GM18508 (cell line): ENCODE measurements around the gene RTL10.

ENCODE experiments used
- ATAC-seq: cut with Tn5 transposase; IDR thresholded peaks from one replicate; pipeline ENCODE4 v1.9.1; 2021; ENCODE audit warnings: moderate number of reproducible peaks; ENCODE audit not compliant: insufficient read depth, unreplicated experiment

Gene RTL10

DNA sequence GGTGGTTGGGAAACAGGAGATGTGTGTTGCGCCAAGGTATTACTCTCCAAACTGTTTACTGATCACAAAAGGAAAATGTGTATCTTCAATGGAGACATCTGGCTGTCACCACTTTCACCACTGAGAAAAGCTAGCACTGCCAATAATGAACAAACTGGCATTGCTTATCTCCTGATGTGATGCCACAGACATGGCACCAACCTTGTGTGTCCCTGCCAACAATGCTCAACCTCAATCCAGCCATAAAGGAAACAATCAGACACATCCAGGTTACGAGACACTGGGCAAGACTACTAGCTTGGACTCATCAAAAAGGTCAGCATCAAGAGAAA, 28.1 kb downstream of the RTL10 start:
- ATAC-seq: no peak

DNA sequence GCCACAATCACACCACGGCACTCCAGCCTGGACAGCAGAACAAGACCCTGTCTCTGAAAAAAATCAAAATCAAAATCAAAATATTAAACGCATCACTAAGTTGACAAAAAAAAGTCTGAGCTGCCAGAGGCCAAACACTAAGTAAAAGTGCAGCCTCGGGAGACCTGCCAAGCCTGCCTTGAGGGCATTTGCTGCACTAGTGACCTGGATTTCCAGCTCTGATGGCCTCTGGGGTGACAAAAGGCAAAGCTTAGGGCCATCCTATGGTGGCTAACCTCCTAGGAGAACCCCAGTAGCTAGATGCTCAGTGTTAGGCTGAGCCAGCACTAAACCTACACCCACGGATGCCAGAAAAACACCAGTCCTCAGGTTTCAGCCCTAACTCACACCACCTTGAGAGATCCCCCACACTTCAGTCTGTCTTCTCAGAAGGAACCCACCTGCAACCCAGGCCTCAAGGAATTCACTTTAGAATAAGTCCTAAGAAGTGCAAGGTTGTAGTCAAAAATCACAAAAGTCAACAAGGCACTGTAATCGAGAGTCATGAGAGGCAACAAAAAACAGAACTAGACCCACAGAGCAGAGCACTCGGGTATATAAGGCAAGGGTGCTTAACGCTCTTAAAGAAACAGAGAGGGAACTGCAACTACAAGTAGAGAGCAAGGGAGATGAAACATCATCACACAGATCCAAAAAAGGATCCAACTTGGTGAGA, 28.6 kb downstream of the RTL10 start:
- no peak for ATAC-seq

DNA sequence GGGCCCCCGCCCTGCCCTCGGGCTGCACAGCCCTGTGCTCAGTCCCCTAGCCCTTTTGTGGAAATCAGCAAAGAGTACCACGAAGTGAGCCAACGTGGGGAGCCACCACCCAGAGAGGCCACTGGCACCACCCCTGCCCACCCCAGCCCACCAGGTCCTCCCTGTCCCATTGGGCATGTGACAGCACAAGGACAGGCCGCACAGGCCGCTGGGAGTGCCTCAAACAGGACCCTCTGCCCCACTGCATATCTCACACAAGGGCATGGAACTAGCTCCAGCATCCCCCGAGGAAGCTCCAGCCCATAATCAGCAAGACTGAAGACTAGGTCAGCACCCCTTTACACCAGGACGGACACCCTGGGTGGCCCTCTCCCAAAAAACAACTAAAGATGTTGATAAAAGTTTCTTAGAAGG, 29.7 kb downstream of the RTL10 start:
- no peak for ATAC-seq

DNA sequence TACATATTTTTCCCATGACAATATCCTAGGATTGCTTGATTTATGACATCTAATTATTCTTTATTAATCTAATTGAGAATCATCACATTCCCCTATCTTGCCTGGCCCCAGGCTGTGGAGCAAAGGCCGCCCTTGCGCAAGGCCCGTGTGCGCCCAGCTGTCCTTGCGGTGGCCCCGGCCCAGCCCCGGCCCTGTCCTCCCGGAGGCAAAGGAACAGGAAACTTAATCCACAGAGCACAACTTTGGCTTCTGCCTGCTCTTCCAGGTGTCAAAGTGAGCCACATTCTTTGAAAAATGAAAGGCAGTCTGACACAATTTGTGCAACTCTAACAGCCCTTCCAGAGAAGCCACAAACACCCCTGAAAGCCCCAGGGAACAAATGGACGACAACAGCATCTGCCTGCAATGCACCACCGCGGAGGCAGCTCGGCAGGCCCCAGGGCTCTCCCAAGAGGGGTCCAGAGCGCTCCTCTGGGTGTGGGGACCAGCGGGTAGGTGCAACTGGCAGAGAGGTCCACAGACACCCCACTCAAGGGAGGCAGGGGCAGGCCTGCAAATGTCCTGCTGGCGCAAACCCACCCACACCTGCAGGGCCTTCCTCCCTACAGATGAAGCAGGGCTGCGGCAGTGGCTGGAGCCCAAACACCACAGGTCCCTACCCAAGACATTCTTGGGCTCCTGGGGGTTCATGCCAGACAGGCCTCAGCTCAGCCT, 30.3 kb downstream of the RTL10 start:
- ATAC-seq: no peak

DNA sequence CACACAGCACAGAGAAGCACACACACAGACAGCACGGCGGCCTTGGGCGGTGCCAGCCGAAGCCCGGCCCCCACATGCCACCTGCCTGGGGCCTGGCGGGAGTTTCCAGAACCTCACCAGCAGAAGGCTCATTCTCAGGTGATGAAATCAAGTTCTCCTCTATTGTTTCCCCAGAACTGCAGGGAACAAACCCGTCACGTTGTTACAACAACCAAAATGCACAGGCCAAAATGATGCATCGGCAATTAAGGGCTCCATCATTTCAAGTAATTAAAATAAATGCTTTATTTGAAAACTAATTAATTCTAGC, 30.8 kb downstream of the RTL10 start:
- no peak for ATAC-seq

DNA sequence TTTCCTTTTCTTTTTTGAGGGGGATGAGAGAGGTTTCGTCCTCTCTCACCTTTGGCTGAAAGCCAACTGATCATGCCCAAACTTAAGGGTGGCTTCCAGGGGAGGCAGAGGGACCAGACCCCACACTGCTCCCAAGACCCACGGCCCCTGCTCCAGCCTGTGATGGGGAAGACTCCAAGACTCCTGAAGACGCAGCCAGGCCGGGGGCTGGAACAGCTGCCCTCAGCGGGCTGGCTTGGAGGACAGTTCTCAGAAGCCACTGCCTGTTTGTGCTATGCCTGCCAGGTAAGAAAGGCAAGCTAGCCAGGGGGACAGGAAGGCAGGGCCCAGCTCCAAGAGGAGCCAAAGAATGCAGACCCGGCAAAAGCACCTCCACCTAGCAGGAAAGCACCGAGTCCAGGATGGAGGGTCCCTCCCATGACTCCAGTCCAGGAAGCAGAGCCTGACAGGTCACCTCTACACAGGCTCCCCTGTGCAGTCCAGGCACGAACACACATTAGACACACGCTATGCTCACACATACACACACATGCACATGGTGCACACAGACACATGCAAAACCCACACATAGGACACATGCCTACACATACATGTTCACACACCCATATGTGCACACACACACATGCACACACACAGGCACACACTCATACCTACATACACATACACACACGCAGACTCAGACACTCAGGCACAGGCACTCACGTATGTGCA, 31.3 kb downstream of the RTL10 start:
- ATAC-seq: no peak

DNA sequence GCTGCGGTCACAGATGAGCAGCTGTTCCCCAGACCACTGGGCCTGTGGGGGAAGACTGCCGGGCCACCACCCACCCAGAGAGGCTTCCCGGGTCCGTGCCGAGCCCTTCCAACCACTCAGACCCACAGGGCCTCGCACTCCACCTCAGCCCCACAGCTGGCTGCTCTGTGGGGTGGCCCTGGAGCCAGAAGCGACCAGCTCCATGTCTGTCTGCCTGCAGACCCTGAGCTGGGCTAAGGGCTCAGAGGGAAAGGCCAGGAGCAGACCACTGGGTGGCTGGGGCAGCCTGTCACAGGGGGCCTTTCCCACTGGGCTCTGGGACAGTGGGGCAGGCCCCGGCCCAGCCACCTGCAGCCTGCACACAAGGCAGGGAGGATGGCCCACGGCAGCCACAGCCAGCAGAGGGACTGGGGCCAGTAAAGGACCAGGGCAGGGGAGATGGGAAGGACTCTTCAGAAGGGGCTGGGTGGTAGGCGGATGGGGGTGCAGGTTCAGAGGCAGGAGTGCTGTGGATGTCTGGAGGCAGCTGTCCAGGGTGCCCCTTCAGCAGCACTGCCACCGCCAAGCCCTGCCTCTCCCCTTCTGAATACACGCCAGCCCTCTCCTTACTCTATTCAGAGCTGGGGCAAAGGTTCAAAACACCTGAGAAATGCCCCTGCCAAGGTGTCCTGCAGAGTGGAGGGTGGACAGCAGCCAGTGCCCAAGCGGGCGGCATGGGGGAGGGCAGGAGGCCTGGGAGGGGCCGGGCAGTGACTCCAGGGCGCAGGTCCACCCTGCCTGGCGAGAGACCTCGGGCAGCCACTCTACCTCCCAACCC, 32.2 kb downstream of the RTL10 start:
- no peak for ATAC-seq

DNA sequence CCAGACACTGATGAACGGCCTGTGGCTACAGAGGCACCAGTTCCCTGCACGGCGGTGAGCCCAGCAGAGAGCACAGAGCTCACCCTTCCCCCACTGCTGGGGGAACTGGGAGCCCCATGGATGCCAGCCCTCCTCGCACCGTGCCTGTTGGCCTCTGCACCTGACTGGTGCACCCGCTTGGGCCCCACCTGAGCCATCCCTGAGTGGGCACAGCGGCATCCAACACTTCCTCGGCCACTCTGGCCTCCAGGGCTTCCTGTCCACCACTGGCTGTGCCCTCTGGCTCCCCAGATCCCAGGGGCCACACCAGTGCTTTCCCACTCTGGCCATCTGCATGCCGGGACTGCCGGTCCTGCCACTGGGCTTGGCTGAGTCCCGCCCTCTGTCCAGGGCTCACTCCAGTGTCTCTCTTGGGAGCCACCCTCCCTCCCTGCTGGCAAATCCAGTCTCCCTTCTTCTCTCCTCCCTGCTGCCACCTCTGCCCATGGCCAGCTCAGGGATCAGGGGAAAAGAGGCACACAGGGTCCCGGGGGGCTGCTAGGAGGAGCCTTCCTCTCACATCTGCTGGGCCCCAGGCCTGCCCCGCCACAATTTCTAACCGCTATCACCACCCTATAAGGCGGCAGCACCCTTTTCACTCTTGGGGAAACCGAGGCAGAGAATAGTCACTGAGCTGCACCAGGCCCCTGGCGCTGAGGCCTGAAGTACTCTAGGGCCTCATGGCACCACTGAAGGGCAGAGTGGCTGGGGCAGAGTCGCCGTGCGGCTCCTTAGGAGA, 33.0 kb downstream of the RTL10 start:
- no peak for ATAC-seq

DNA sequence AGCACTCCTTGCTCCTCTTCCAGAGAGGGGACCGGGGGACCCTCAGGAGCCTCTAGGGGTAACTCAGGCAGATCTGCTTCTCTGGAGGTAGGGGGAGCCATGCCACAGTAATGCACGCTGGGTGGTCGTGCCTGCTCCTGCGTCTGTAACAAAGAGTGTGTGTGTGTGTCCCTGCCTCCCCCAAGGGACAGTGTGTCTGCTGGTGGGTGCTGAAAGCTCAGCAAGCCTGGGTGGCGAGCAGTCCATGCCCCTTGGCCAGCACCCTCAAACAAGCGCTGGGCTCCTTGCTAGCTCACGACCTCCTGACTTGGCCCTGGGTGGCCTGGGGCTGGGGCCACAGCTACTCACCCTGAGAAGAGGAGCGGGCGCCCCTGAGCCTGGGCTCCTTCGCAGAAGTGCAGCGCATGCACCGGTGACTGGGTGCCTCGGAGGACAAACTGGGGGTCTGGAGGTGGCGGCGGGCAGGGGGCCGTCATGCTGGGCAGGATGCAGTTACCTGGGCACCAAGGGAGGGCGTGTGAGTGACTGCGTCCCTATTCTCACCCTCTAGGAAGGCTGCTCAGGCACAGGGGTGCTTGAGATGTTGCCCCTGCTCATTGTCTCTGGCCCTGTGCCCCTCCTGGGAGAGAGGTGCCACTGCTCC, 33.7 kb downstream of the RTL10 start:
- ATAC-seq: no peak

DNA sequence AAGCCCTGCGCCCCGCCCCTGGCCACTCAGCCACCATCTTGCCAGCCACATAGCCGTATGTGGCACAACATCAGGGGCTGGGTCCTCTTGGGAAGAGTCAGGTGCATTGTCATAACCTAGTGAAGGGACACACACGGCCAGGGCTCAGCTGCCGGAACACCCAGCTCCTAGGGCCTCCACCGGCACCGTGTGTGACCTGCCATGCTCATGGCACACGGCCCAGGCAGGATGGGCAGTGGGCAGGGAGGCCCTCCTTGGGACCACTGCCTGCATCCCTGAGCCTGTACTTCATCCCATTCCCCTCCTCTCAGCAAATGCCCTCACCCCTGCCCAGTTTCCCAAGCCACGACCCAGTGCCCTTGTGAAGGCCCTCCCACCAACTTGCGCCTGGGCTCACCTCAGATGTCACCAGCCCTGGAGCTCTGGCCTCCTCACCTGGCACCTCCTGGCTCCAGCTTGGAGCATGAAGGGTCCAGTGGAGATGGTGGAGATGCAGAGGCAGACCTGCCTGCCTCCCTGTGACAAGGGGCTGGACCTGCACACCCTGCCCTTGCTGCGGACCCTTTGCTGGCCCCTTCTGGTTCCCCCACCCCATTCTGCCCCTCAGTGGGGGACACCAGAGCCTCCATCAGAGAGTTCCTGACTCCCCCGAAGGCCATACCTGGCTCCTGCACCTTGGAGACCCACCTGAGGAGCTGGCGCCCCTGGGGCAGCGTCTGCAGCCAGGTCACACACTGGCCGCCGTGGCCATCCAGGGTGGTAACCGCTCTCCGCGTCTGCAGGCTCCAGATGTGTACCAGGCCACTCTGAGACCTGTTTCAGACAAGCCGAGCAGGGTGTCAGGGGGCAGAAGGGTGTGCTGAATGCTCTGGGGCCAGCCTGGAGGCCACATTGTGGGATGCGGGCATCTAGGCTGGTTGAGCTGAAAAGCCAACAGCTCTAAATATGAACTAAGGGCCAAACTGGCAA, 34.5 kb downstream of the RTL10 start:
- no peak for ATAC-seq

DNA sequence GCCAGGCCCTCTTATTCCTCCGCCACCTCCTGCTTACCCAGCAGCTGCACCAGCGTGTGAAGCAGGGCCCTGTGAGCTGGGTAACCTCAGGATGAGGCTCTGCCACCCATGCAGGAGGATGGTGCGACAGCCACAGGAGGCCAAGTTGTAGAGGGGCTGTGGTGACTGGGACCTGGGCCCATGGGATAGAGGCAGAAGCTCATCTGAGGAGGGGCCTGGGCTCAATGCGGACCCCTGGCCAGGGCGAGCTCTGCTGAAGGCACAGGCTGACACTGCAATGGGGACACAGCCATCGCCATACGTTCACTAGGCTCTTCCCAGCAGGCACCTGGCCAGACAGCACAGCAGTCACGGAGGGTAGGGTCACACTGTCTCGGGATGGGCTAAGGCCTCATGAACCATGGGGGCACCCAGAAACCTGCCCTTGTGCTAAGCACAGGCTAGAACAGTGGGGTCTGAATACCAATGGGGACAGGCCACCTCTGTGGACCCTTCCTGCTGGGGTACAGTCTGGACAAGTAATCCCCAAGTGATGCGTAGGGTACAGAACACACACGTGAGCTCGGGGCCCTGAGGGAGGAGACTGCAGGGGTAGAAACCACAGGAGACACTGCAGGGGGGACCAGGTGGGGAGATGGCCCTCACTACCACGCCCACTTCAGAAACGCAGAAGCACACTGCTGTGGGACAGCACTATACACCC, 35.3 kb downstream of the RTL10 start:
- no peak for ATAC-seq

DNA sequence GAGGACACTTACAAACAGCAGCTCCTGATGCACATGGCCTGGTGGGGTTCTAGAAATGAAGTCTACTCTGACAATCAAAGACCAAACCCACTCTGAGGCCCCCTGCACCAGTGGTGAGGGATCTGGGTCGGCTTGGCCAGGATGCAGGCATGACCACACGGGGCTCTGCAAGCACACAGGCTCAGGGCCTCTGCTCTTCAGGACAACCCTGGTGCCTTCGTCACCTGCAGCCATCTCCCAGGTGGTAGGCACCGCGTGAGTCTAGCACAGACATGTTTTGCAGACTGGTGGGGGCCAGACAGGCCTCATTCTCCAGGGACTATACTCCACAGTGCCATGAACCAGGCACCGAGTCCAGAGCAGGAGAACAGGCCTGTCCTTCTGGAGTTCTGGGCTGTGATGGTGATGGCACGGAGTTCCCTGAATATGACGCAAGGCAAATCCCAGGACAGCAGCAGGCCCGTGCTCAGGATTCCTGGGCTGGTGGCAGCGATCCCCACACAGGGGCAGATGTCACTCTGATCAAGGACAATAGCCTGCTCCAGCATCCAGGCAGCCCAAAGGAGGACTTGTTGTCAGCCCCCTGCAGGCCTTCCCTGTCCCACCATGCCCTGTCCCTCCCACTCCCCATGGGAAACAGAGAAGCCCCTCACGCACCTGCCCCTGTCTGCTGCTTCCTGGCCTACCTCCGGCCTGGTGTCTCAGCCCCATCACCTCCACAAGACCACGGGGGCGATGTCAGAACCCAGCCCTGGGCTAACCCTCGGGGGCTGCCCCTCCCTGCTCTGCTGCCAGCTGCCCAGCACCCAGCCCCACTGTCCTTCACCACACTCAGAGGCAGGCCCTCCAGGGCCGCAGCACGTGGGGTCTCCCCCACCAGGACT, 36.1 kb downstream of the RTL10 start:
- ATAC-seq: no peak

DNA sequence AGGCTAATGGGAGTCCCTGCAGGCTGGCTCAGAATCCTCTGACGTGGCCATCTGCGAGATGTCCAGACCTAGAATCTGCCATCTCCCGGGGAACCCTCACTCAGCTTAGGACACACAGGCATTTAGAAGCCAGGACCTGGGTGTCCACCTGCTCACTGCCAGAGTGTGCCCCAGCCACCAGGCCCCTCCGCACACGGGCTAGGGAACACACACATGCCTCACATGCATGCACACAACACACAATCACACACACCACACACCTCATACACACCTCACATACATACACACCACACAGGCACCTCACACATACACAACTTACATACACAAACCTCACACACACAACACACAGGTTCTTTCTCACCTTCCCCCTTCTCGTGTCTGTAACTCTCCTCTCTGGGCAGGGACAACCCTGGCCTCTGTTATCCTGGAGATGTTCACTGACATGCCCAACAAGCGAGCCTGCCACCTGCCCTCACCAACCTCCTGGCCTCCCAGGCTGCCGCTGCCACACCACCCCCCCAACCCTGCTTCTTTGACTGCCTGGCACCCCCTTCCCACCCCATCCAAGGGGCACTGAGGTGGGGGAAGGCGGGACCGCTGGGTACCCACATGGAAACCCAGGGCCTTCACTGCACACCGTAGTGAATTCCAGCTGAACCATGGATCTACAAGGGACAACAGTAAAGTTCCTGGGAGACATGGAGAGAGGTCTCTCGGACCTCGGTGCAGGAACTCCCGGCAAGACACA, 38.1 kb downstream of the RTL10 start:
- no peak for ATAC-seq

DNA sequence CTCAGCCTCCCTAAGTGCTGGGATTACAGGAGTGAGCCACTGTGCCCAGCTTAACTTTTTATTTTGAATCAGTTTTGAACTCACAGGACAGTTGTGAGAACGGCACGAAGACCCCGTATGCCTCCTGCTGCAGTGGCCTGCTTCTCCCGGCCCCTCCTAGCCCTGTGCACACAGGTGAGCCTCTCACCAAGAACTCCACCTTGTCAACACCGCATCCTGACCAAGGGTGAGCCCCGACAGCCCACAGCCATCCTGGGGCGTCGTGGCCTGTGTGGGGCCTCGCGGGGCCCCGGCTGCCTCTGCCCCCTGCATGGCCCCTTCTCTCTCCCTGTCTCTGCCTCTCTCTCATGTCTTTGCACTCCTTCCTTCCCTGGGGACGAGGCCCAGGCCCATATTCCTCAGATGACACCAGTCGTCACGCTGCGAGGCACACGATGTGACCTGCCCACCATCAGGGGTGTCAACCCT, 38.8 kb downstream of the RTL10 start:
- ATAC-seq: no peak

DNA sequence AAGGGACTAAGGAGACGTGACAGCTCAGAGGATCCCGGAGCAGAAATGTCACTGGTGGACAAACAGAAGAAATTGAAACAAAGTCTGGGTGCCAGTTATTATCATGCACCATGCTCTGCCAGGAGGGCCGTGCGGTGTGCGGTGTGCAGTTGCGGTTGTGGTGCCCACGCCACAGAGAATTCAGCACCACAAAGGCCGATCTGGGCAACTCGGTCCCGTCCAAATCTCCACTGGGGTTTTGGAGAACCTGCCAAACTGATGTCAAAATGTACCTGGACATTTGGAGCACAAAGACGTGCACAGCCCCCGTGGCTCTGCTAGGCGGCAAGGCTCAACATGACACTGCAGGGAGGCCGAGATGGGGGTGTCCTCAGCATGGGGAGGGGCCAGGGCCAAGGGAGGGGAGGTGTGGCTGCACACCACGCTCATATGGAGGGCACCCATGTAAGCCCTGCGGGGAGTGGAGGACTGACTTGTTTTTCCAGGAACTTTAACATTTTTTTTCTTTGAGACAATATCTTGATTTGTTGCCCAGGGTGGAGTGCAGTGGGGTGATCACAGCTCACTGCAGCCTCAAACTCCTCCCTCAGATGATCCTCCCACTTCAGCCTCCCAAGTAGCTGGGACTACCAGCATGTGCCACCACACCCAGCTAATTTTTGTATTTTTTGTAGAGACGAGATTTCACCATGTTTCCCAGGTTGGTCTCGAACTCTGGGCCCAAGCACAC, 39.4 kb downstream of the RTL10 start:
- no peak for ATAC-seq

DNA sequence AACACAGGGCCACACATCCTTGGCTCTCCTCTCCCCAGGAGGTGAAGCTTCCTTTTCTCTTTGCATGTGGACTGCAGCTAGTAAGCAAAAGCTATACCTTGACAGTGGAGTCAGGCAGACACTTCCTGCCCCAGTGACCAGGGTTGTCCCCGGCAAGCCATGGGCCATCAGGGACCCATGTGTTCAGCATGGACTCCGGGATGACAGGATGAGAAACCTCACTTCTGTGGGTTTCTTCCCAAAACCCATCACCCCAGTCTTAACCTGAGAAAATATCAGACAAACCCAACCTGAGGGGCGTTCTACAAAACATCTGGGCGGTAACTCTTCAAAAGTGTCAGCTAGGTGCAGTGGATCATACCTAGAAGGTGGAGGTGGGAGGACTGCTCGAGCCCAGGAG, 40.2 kb downstream of the RTL10 start:
- ATAC-seq: no peak
